HL-60 (cell line): ENCODE results near the gene C10orf105.

Source experiments
- CTCF ChIP-seq: IDR thresholded peaks from one replicate; pipeline ENCODE4 v1.5.1; 2011; ENCODE audit warnings: low read length, control low read depth, inconsistent platforms; ENCODE audit not compliant: insufficient read depth
- POLR2AphosphoS5 ChIP-seq: IDR thresholded peaks from 2 replicates; pipeline ENCODE4 v1.6.1; 2012; ENCODE audit warnings: low read depth
- REST ChIP-seq: IDR thresholded peaks from 2 replicates; pipeline ENCODE4 v1.6.1; 2012; ENCODE audit warnings: low read depth; ENCODE audit not compliant: insufficient replicate concordance
- SPI1 ChIP-seq: IDR thresholded peaks from 2 replicates; pipeline ENCODE4 v1.6.1; 2012; ENCODE audit warnings: low read depth, mild to moderate bottlenecking, borderline replicate concordance

- no peak for TF ChIP-seq POLR2AphosphoS5
- no peak for TF ChIP-seq CTCF
- TF ChIP-seq REST, result no peak
- TF ChIP-seq SPI1, result no peak
Measured at GRCh38 chr10:71688256-71688655, 31.3 kb downstream of the C10orf105 start.
